Measurements from ENCODE around the gene C5. TPM values are rescaled to one million over a fixed set of nuclear protein-coding genes. Genes with fewer than 3 reads are reported as not detected.

Gene C5
- total and polyA plus RNA-seq, 9 of the 15 experiments (the other 6 are each of a cell fraction or from before 2014, with no cell fraction given), result 0.08 to 0.91 (median 0.42) TPM

- TF ChIP-seq ZNF445 (CRISPR knock-in tag; IDR thresholded peaks at IDR 0.05; ENCODE audit: low read depth), result no peak
- no peak for TF ChIP-seq JUND (IDR thresholded peaks at IDR 0.05; ENCODE audit: borderline replicate concordance, low read depth, low read length)
- TF ChIP-seq JUND (tag; IDR thresholded peaks at IDR 0.05; ENCODE audit: borderline replicate concordance, low read depth, low read length), result no peak
- no peak for TF ChIP-seq DEAF1 (CRISPR knock-in tag; IDR thresholded peaks at IDR 0.05)
- no peak for TF ChIP-seq MEF2A (IDR thresholded peaks at IDR 0.05; ENCODE audit: control insufficient read depth, low read depth, low read length)
Observed at GRCh38 chr9:120948824-120949223, 101.3 kb downstream of the C5 start (continued).

- Histone ChIP-seq H4K20me1 (replicated peaks; ENCODE audit: control insufficient read depth, insufficient read depth, low read length) (no peaks in the 10 kb centered on the region), H3K27me3 (ENCODE audit: control insufficient read depth in 2 of 2, insufficient read depth in 2 of 2, low read length in 2 of 2) (no peaks in the 10 kb centered on the region), H3K9ac (ENCODE audit: insufficient read depth in 1 of 2, low read depth in 2 of 2, low read length in 2 of 2) (no peak overlapping the region), H2AFZ (ENCODE audit: low read depth, low read length) (no peak overlapping the region), H3K9me1 (ENCODE audit: control insufficient read depth, insufficient read depth, low read length) (no peaks in the 10 kb centered on the region), H3K4me1 (replicated peaks in 1 of 2; ENCODE audit: control insufficient read depth in 2 of 2, insufficient read depth in 2 of 2, low read length in 2 of 2) (no peaks in the 10 kb centered on the region; a peak in 1 of 5 replicates), H3K4me3 (no peak overlapping the region), H3K4me2 (ENCODE audit: insufficient read depth, low read length) (no peak overlapping the region), H3K79me2 (ENCODE audit: control insufficient read depth, insufficient read depth, low read length) (no peaks in the 10 kb centered on the region), H3K36me3 (ENCODE audit: control insufficient read depth, insufficient read depth, low read length) (no peaks in the 10 kb centered on the region), H3K9me3 (replicated peaks; ENCODE audit: control insufficient read depth, insufficient read depth, low read depth, low read length) (no peaks in the 10 kb centered on the region), H3K27ac (ENCODE audit: extremely low read depth, low read depth, low read length) (no peak overlapping the region)
- intact Hi-C loops (cut with micrococcal nuclease) (no loop called here), in situ Hi-C loops (cut with MboI) (loop anchor here (5.0 to 25.0 kb wide), 2 partner anchors 195 to 335 kb away; no protein-coding TSS in a partner anchor)
- ChIA-PET POLR2A (no interaction called here), CTCF (ENCODE audit: low intra/inter-chr PET ratio) (no interaction called here)
- 12% methylated on average over 2 of the region's 2 CpGs for WGBS (ENCODE audit: insufficient coverage, low coverage, missing lambda C conversion rate)
- FAIRE-seq, result no peak
- BruUV-seq (replicated peaks), result no TSS peak
- ATAC-seq, result no peak
- DNase-seq (ENCODE audit: extremely low read depth in 1 of 4, low spot score in 3 of 4), result no peak
- TF ChIP-seq SLC30A9 (CRISPR knock-in tag; IDR thresholded peaks at IDR 0.05) (no peak), ZNF174 (CRISPR knock-in tag; IDR thresholded peaks at IDR 0.05) (no peak), ZNF589 (CRISPR knock-in tag; IDR thresholded peaks at IDR 0.05; ENCODE audit: low read depth) (no peak), ZNF384 (IDR thresholded peaks at IDR 0.05; ENCODE audit: low read depth, low read length) (no peak), POLR2G (IDR thresholded peaks at IDR 0.05; ENCODE audit: low read depth, low read length) (no peak), ZFP91 (CRISPR knock-in tag; IDR thresholded peaks at IDR 0.05) (no peak), NFE2L1 (tag; IDR thresholded peaks at IDR 0.05; ENCODE audit: borderline replicate concordance, low read depth) (no peak), NEUROD1 (IDR thresholded peaks at IDR 0.05; ENCODE audit: borderline replicate concordance, low read depth, low read length, partially characterized antibody) (no peak), PRMT5 (CRISPR knock-in tag; IDR thresholded peaks at IDR 0.05) (no peak), HMG20A (CRISPR knock-in tag; conservative IDR thresholded peaks at IDR 0.05) (no peak), ZNF121 (CRISPR knock-in tag; conservative IDR thresholded peaks at IDR 0.05) (no peak), THRAP3 (IDR thresholded peaks at IDR 0.05; ENCODE audit: borderline replicate concordance) (no peak), ZNF583 (CRISPR knock-in tag; IDR thresholded peaks at IDR 0.05) (no peak), ZNF449 (CRISPR knock-in tag; IDR thresholded peaks at IDR 0.05) (no peak)
Observed at GRCh38 chr9:120947222-120947621, 102.9 kb downstream of the C5 start.
